ENCODE measurements around the gene MGAT4D. TPM values are rescaled to one million over a fixed set of nuclear protein-coding genes. Genes with fewer than 3 reads are reported as not detected.
"Not testable (repeated sequence)": the region's sequence is repeated elsewhere in the genome, so short reads cannot be mapped to it uniquely, and the experiment has no call there.

The MGAT4D gene
- total RNA-seq, 1 experiment from 2014 or later = not detected

- BruUV-seq (replicated peaks) = no TSS peak
- TF ChIP-seq CTCF (conservative IDR thresholded peaks at IDR 0.05) (no peak), EZH2 (IDR thresholded peaks at IDR 0.05; ENCODE audit: low read depth) (no peak)
- peak overlapping the region; percentile 38 for H3K4me2 ChIP-seq
- H3K9me3 ChIP-seq (ENCODE audit: insufficient read depth, low read depth) = no peaks in the 10 kb centered on the region
- no peak overlapping the region for H3K27ac ChIP-seq
- intact Hi-C loops (cut with micrococcal nuclease; ENCODE audit: unreplicated experiment) = no loop called here
- no peaks in the 10 kb centered on the region for H3K9me2 ChIP-seq (ENCODE audit: insufficient read depth)
- H3K36me3 ChIP-seq (ENCODE audit: low read depth) = no peaks in the 10 kb centered on the region
- ChIA-PET POLR2A (ENCODE audit: unreplicated experiment) (no interaction called here), CTCF (no interaction called here)
- H4K20me1 ChIP-seq (ENCODE audit: insufficient read depth) = no peaks in the 10 kb centered on the region
- no peaks in the 10 kb centered on the region for H3K79me2 ChIP-seq (ENCODE audit: low read depth)
- no peak overlapping the region for H3K4me3 ChIP-seq
- no peak overlapping the region for H2AFZ ChIP-seq
- 0 out of 2 replicates have a peak, but pooled peaks cover 4% of the 10 kb centered on the region for H3F3A ChIP-seq (ENCODE audit: insufficient read depth, low read depth)
- DNase-seq = no peak
- peaks cover 18% of the 10 kb centered on the region for H3K4me1 ChIP-seq (replicated peaks; ENCODE audit: insufficient read depth)
- no peaks in the 10 kb centered on the region for H3K27me3 ChIP-seq (ENCODE audit: insufficient read depth, low read depth)
Observed at GRCh38 chr4:140448162-140448561, 49.9 kb downstream of the MGAT4D start.

GRCh38 chr4:140444347-140444746 is 53.7 kb downstream of the MGAT4D start:
- CTCF ChIA-PET; H3K9me3 ChIP-seq (ENCODE audit: insufficient read depth, low read depth); H3K36me3 ChIP-seq (ENCODE audit: low read depth); BruUV-seq (replicated peaks); H3K27me3 ChIP-seq (ENCODE audit: insufficient read depth, low read depth); H3K79me2 ChIP-seq (ENCODE audit: low read depth); H3F3A ChIP-seq (ENCODE audit: insufficient read depth, low read depth); H3K4me2 ChIP-seq; POLR2A ChIA-PET (ENCODE audit: unreplicated experiment); H3K9me2 ChIP-seq (ENCODE audit: insufficient read depth); H2AFZ ChIP-seq; H3K4me3 ChIP-seq; H4K20me1 ChIP-seq (ENCODE audit: insufficient read depth); DNase-seq; H3K27ac ChIP-seq; intact Hi-C loops (cut with micrococcal nuclease; ENCODE audit: unreplicated experiment): not testable (repeated sequence)
- H3K4me1 ChIP-seq (replicated peaks; ENCODE audit: insufficient read depth) = peaks cover 18% of the 10 kb centered on the region

- BruUV-seq (replicated peaks) = no TSS peak
- H4K20me1 ChIP-seq (ENCODE audit: insufficient read depth) = no peaks in the 10 kb centered on the region
- no peaks in the 10 kb centered on the region for H3K4me1 ChIP-seq (replicated peaks; ENCODE audit: insufficient read depth)
- no peaks in the 10 kb centered on the region; the same call in 1 of the 2 replicates for H3K9me2 ChIP-seq (ENCODE audit: insufficient read depth)
- no peaks in the 10 kb centered on the region for H3K79me2 ChIP-seq (ENCODE audit: low read depth)
- TF ChIP-seq CTCF (conservative IDR thresholded peaks at IDR 0.05) (no peak), EZH2 (IDR thresholded peaks at IDR 0.05; ENCODE audit: low read depth) (no peak)
- H3K27me3 ChIP-seq (ENCODE audit: insufficient read depth, low read depth) = no peaks in the 10 kb centered on the region
- no peaks in the 10 kb centered on the region for H3K9me3 ChIP-seq (ENCODE audit: insufficient read depth, low read depth)
- no peaks in the 10 kb centered on the region for H3K36me3 ChIP-seq (ENCODE audit: low read depth)
- no peaks in the 10 kb centered on the region for H3F3A ChIP-seq (ENCODE audit: insufficient read depth, low read depth)
- ChIA-PET POLR2A (ENCODE audit: unreplicated experiment) (no interaction called here), CTCF (no interaction called here)
- no peak overlapping the region for H2AFZ ChIP-seq
- no peak overlapping the region for H3K4me3 ChIP-seq
- H3K4me2 ChIP-seq = no peak overlapping the region
- H3K27ac ChIP-seq = no peak overlapping the region
- no peak for DNase-seq
- intact Hi-C loops (cut with micrococcal nuclease; ENCODE audit: unreplicated experiment) = no loop called here
Observed at GRCh38 chr4:140439644-140440142, 58.4 kb downstream of the MGAT4D start.

- no peak for TF ChIP-seq CTCF (conservative IDR thresholded peaks at IDR 0.05)
- TF ChIP-seq EZH2 (IDR thresholded peaks at IDR 0.05; ENCODE audit: low read depth) = no peak
- peak overlapping the region; percentile 88 for H3K4me2 ChIP-seq
- POLR2A ChIA-PET (ENCODE audit: unreplicated experiment) = no interaction called here
- H3K79me2 ChIP-seq (ENCODE audit: low read depth) = no peaks in the 10 kb centered on the region
- H4K20me1 ChIP-seq (ENCODE audit: insufficient read depth) = no peaks in the 10 kb centered on the region
- BruUV-seq (replicated peaks) = no TSS peak
- CTCF ChIA-PET = no interaction called here
- H3K9me2 ChIP-seq (ENCODE audit: insufficient read depth) = no peaks in the 10 kb centered on the region
- intact Hi-C loops (cut with micrococcal nuclease; ENCODE audit: unreplicated experiment) = no loop called here
- no peaks in the 10 kb centered on the region for H3K27me3 ChIP-seq (ENCODE audit: insufficient read depth, low read depth)
- H3K4me1 ChIP-seq (replicated peaks; ENCODE audit: insufficient read depth) = no peaks in the 10 kb centered on the region
- H3F3A ChIP-seq (ENCODE audit: insufficient read depth, low read depth) = no peaks in the 10 kb centered on the region
- peak overlapping the region; percentile 93 for H2AFZ ChIP-seq
- peak overlapping the region; percentile 68 for H3K4me3 ChIP-seq
- no peaks in the 10 kb centered on the region for H3K36me3 ChIP-seq (ENCODE audit: low read depth)
- no peak for DNase-seq
- no peaks in the 10 kb centered on the region for H3K9me3 ChIP-seq (ENCODE audit: insufficient read depth, low read depth)
- H3K27ac ChIP-seq = peak overlapping the region; percentile 72
Observed at GRCh38 chr4:140427919-140428471, 70.1 kb downstream of the MGAT4D start.

Data from PC-9 (cell line).